ENCODE measurements around the gene CHFR.
"Not testable (repeated sequence)": the region's sequence is repeated elsewhere in the genome, so short reads cannot be mapped to it uniquely, and the experiment has no call there.

The CHFR gene

GRCh38 chr12:132814232-132814631 is 73.2 kb downstream of the CHFR start:
- TF ChIP-seq MYC (IDR thresholded peaks at IDR 0.05; ENCODE audit: low read depth, low read length), result no peak
- no peak for TF ChIP-seq POLR2A (IDR thresholded peaks at IDR 0.05; ENCODE audit: extremely low read depth, insufficient read length)
- TF ChIP-seq CTCF (IDR thresholded peaks at IDR 0.05; ENCODE audit: low read depth, low read length), result no peak
- no peak for TF ChIP-seq MAX (IDR thresholded peaks at IDR 0.05; ENCODE audit: low read depth, low read length)
- DNase-seq (ENCODE audit: low read depth), result no peak
- H3K4me3 ChIP-seq (ENCODE audit: low read depth, low read length), result no peak overlapping the region

- no peak for TF ChIP-seq MAX (IDR thresholded peaks at IDR 0.05; ENCODE audit: low read depth, low read length)
- no peak for DNase-seq (ENCODE audit: low read depth)
- no peak overlapping the region for H3K4me3 ChIP-seq (ENCODE audit: low read depth, low read length)
Observed at GRCh38 chr12:132813443-132813842, 74.0 kb downstream of the CHFR start.

GRCh38 chr12:132812631-132813305 is 74.6 kb downstream of the CHFR start:
- DNase-seq (ENCODE audit: low read depth), result no peak

GRCh38 chr12:132809391-132809790 is 78.0 kb downstream of the CHFR start:
- peak; percentile 38 for TF ChIP-seq CTCF (IDR thresholded peaks at IDR 0.05; ENCODE audit: low read depth, low read length)
- not testable (repeated sequence) for H3K4me3 ChIP-seq (ENCODE audit: low read depth, low read length)
- peak; percentile 47 for DNase-seq (ENCODE audit: low read depth)

More at GRCh38 chr12:132812631-132813305, 74.6 kb downstream of the CHFR start:
- TF ChIP-seq POLR2A (IDR thresholded peaks at IDR 0.05; ENCODE audit: extremely low read depth, insufficient read length), result no peak
- no peak for TF ChIP-seq CTCF (IDR thresholded peaks at IDR 0.05; ENCODE audit: low read depth, low read length)
- no peak for TF ChIP-seq MYC (IDR thresholded peaks at IDR 0.05; ENCODE audit: low read depth, low read length)
- no peak for TF ChIP-seq MAX (IDR thresholded peaks at IDR 0.05; ENCODE audit: low read depth, low read length)
- H3K4me3 ChIP-seq (ENCODE audit: low read depth, low read length), result no peak overlapping the region

- no peak overlapping the region for H3K4me3 ChIP-seq (ENCODE audit: low read depth, low read length)
- DNase-seq (ENCODE audit: low read depth), result no peak
- no peak for TF ChIP-seq CTCF (IDR thresholded peaks at IDR 0.05; ENCODE audit: low read depth, low read length)
- TF ChIP-seq POLR2A (IDR thresholded peaks at IDR 0.05; ENCODE audit: extremely low read depth, insufficient read length), result no peak
- no peak for TF ChIP-seq MAX (IDR thresholded peaks at IDR 0.05; ENCODE audit: low read depth, low read length)
- TF ChIP-seq MYC (IDR thresholded peaks at IDR 0.05; ENCODE audit: low read depth, low read length), result no peak
Observed at GRCh38 chr12:132807295-132808092, 79.9 kb downstream of the CHFR start.

GRCh38 chr12:132806857-132807256 is 80.5 kb downstream of the CHFR start:
- H3K4me3 ChIP-seq (ENCODE audit: low read depth, low read length), result no peak overlapping the region
- TF ChIP-seq MYC (IDR thresholded peaks at IDR 0.05; ENCODE audit: low read depth, low read length) (no peak), MAX (IDR thresholded peaks at IDR 0.05; ENCODE audit: low read depth, low read length) (no peak), CTCF (IDR thresholded peaks at IDR 0.05; ENCODE audit: low read depth, low read length) (no peak), POLR2A (IDR thresholded peaks at IDR 0.05; ENCODE audit: extremely low read depth, insufficient read length) (no peak)
- no peak for DNase-seq (ENCODE audit: low read depth)
